Neural cell (in vitro differentiated cells): ENCODE data around the gene THRB. TPM values are rescaled to one million over a fixed set of nuclear protein-coding genes. Genes with fewer than 3 reads are reported as not detected.

ENCODE experiments used
- H2AFZ ChIP-seq: fragments of 200-600, 300-800 bp; sonication (generic), shearing (Covaris generic); 2 replicates; pipeline ENCODE4 v1.6.0; 2014; ENCODE audit warnings: low read depth, mild to moderate bottlenecking, antibody characterized with exemption, low read length, moderate library complexity
- H3F3A ChIP-seq: fragments of 200-600 bp; shearing (Covaris generic); 2 replicates; pipeline ENCODE4 v1.6.1; 2016; ENCODE audit warnings: mild to moderate bottlenecking, moderate library complexity, mixed read lengths, antibody characterized with exemption, low read length; ENCODE audit not compliant: insufficient read depth, poor library complexity, severe bottlenecking
- H3K27ac ChIP-seq: fragments of 200-600, 300-800 bp; sonication (generic), shearing (Covaris generic); 2 replicates; pipeline ENCODE4 v1.5.1; 2014; ENCODE audit warnings: mild to moderate bottlenecking, low read length, moderate library complexity
- H3K27me3 ChIP-seq: fragments of 300-800, 200-600 bp; sonication (generic), shearing (Covaris generic); 2 replicates; pipeline ENCODE4 v1.6.0; 2014; ENCODE audit warnings: mild to moderate bottlenecking, low read depth, low read length, moderate library complexity; ENCODE audit not compliant: insufficient read depth
- H3K36me3 ChIP-seq: fragments of 300-800, 200-600 bp; sonication (generic), shearing (Covaris generic); 2 replicates; pipeline ENCODE4 v1.5.1; 2014; ENCODE audit warnings: mild to moderate bottlenecking, antibody characterized with exemption, low read length, moderate library complexity; ENCODE audit not compliant: insufficient read depth
- H3K4me2 ChIP-seq: fragments of 300-800, 200-600 bp; sonication (generic), shearing (Covaris generic); 2 replicates; pipeline ENCODE4 v1.6.0; 2014; ENCODE audit warnings: mild to moderate bottlenecking, low read length
- H3K4me3 ChIP-seq: fragments of 300-800, 200-600 bp; sonication (generic), shearing (Covaris generic); 2 replicates; pipeline ENCODE4 v1.5.1; 2014; ENCODE audit warnings: mild to moderate bottlenecking, low read length, moderate library complexity
- H3K79me2 ChIP-seq: fragments of 200-600 bp; shearing (Covaris generic); replicated peaks from 2 replicates; pipeline ENCODE4 v1.6.0; 2014; ENCODE audit warnings: mild to moderate bottlenecking, low read length, moderate library complexity; ENCODE audit not compliant: insufficient read depth
- H3K9ac ChIP-seq: fragments of 300-800, 200-600 bp; sonication (generic), shearing (Covaris generic); 2 replicates; pipeline ENCODE4 v1.6.1; 2016; ENCODE audit warnings: mild to moderate bottlenecking, low read length, mixed read lengths
- H3K9me2 ChIP-seq: fragments of 200-600 bp; shearing (Covaris generic); 2 replicates; pipeline ENCODE4 v1.6.1; 2016; ENCODE audit warnings: mild to moderate bottlenecking, low read length, mixed read lengths; ENCODE audit not compliant: insufficient read depth
- H3K9me3 ChIP-seq: fragments of 200-600, 300-800 bp; sonication (generic), shearing (Covaris generic); 2 replicates; pipeline ENCODE4 v1.6.1; 2016; ENCODE audit warnings: mild to moderate bottlenecking, mixed run types, low read length, moderate library complexity, mixed read lengths
- H4K20me1 ChIP-seq: fragments of 200-600 bp; shearing (Covaris generic); 2 replicates; pipeline ENCODE4 v1.6.1; 2016; ENCODE audit warnings: mild to moderate bottlenecking, mixed run types; ENCODE audit not compliant: insufficient read depth
- CTCF ChIP-seq: fragments of 450-650 bp; IDR thresholded peaks from 2 replicates; pipeline ENCODE4 v1.5.1; 2014; ENCODE audit warnings: antibody characterized with exemption, mild to moderate bottlenecking, moderate library complexity; ENCODE audit not compliant: poor library complexity, severe bottlenecking
- EP300 ChIP-seq: fragments of 450-650 bp; conservative IDR thresholded peaks from 2 replicates; pipeline ENCODE4 v1.6.1; 2014; ENCODE audit warnings: antibody characterized with exemption, mild to moderate bottlenecking, moderate library complexity; ENCODE audit not compliant: poor library complexity, severe bottlenecking
- EZH2 ChIP-seq: fragments of 200-600, 300-800 bp; shearing (Covaris generic), sonication (generic); IDR thresholded peaks from 2 replicates; pipeline ENCODE4 v1.6.1; 2014; ENCODE audit warnings: antibody characterized with exemption, low read length, borderline replicate concordance, mild to moderate bottlenecking; ENCODE audit not compliant: insufficient read depth, poor library complexity, severe bottlenecking
- MXI1 ChIP-seq: fragments of 450-650 bp; conservative IDR thresholded peaks from 2 replicates; pipeline ENCODE4 v1.6.1; 2014; ENCODE audit warnings: antibody characterized with exemption, mild to moderate bottlenecking; ENCODE audit not compliant: poor library complexity, severe bottlenecking
- POLR2AphosphoS5 ChIP-seq: IDR thresholded peaks from 2 replicates; pipeline ENCODE4 v1.6.1; 2012
- RAD21 ChIP-seq: fragments of 450-650 bp; conservative IDR thresholded peaks from 2 replicates; pipeline ENCODE4 v1.6.1; 2014; ENCODE audit warnings: antibody characterized with exemption, mild to moderate bottlenecking, moderate library complexity
- REST ChIP-seq: IDR thresholded peaks from 2 replicates; pipeline ENCODE4 v1.6.1; 2012; ENCODE audit warnings: borderline replicate concordance
- SMC3 ChIP-seq: fragments of 450-650 bp; conservative IDR thresholded peaks from 2 replicates; pipeline ENCODE4 v1.6.1; 2014; ENCODE audit warnings: antibody characterized with exemption, mild to moderate bottlenecking, moderate library complexity; ENCODE audit not compliant: poor library complexity
- TAF1 ChIP-seq: IDR thresholded peaks from 2 replicates; pipeline ENCODE4 v1.6.1; 2012; ENCODE audit warnings: low read depth
- polyA plus RNA-seq: library from polyadenylated mRNA; depleted of rRNA; stranded (reverse); fragments of >200 nt; gene quantifications from 2 replicates; pipeline ENCODE4 v1.2.3, GENCODE V29; 2014

THRB gene
- polyA plus RNA-seq, 1 donor from 2014 or later, result 1.7 TPM

GRCh38 chr3:24259901-24260512, 234.6 kb downstream of the THRB start:
- H3K27me3 ChIP-seq, result no peaks in the 10 kb centered on the region
- H3K27ac ChIP-seq, result no peak overlapping the region
- H3K36me3 ChIP-seq, result no peaks in the 10 kb centered on the region
- H3K79me2 ChIP-seq, result no peaks in the 10 kb centered on the region
- no peaks in the 10 kb centered on the region for H3K9me3 ChIP-seq
- H3K9ac ChIP-seq, result no peak overlapping the region
- H3K4me3 ChIP-seq, result no peak overlapping the region
- no peaks in the 10 kb centered on the region for H4K20me1 ChIP-seq
- no peak overlapping the region for H2AFZ ChIP-seq
- TF ChIP-seq SMC3, result no peak
- TF ChIP-seq MXI1, result no peak
- no peak for TF ChIP-seq EP300
- no peak for TF ChIP-seq EZH2
- TF ChIP-seq POLR2AphosphoS5, result no peak
- TF ChIP-seq RAD21, result no peak
- TF ChIP-seq TAF1, result no peak
- no peak for TF ChIP-seq REST
- TF ChIP-seq CTCF, result no peak
- no peaks in the 10 kb centered on the region for H3F3A ChIP-seq
- no peaks in the 10 kb centered on the region for H3K9me2 ChIP-seq
- no peak overlapping the region for H3K4me2 ChIP-seq

GRCh38 chr3:24258727-24259600, 235.7 kb downstream of the THRB start:
- no peaks in the 10 kb centered on the region for H3K27me3 ChIP-seq
- H3K36me3 ChIP-seq, result no peaks in the 10 kb centered on the region
- no peak overlapping the region for H3K4me2 ChIP-seq
- H3K27ac ChIP-seq, result no peak overlapping the region
- H4K20me1 ChIP-seq, result no peaks in the 10 kb centered on the region
- TF ChIP-seq TAF1, result no peak
- no peak for TF ChIP-seq SMC3
- TF ChIP-seq EP300, result no peak
- TF ChIP-seq MXI1, result no peak
- no peak for TF ChIP-seq POLR2AphosphoS5
- TF ChIP-seq REST, result no peak
- TF ChIP-seq CTCF, result no peak
- no peak for TF ChIP-seq RAD21
- no peak for TF ChIP-seq EZH2
- H3F3A ChIP-seq, result no peaks in the 10 kb centered on the region
- H3K9me3 ChIP-seq, result no peaks in the 10 kb centered on the region
- no peaks in the 10 kb centered on the region for H3K79me2 ChIP-seq
- no peak overlapping the region for H3K4me3 ChIP-seq
- no peak overlapping the region for H2AFZ ChIP-seq
- H3K9ac ChIP-seq, result no peak overlapping the region
- H3K9me2 ChIP-seq, result no peaks in the 10 kb centered on the region
